BJ (cell line): ENCODE results near the gene MRPS18A. TPM values are rescaled to one million over a fixed set of nuclear protein-coding genes. Genes with fewer than 3 reads are reported as not detected.
A peak's percentile ranks its signal among the peaks of the same experiment; 100 is the strongest.
"Not testable (repeated sequence)": the region's sequence is repeated elsewhere in the genome, so short reads cannot be mapped to it uniquely, and the experiment has no call there.

ENCODE experiments used
- CTCF ChIA-PET: fragments of 350-600 bp; formaldehyde crosslinking; extraction: SDS; loops from one replicate; lab custom pipeline; 2021; ENCODE audit warnings: antibody characterized with exemption, inconsistent platforms; lab: Yijun Ruan, JAX
- POLR2A ChIA-PET: fragments of 300-600 bp; sonication (Branson Sonifier 250); formaldehyde crosslinking; extraction: SDS; loops from one replicate; lab custom pipeline; 2021; ENCODE audit warnings: antibody characterized with exemption; lab: Charles Lee
- DNase-seq: peaks from one replicate; pipeline ENCODE4 v3.0.0-alpha.2; 2011; ENCODE audit warnings: low read depth
- H3K27me3 ChIP-seq: 2 replicates; pipeline ENCODE4 v1.6.0; 2011; ENCODE audit warnings: low read length; ENCODE audit not compliant: control insufficient read depth, insufficient read depth
- H3K36me3 ChIP-seq: 2 replicates; pipeline ENCODE4 v1.5.1; 2011; ENCODE audit warnings: low read length; ENCODE audit not compliant: control insufficient read depth, insufficient read depth
- H3K4me3 ChIP-seq: 2 replicates; pipeline ENCODE4 v1.5.1; 2011; ENCODE audit warnings: low read depth, mild to moderate bottlenecking, control low read depth, low read length
- CTCF ChIP-seq: IDR thresholded peaks from 2 replicates; pipeline ENCODE4 v1.5.1; 2011; ENCODE audit warnings: low read depth, mild to moderate bottlenecking, control low read depth, inconsistent platforms, low read length, moderate library complexity; ENCODE audit not compliant: insufficient read depth
- polyA plus RNA-seq: library from polyadenylated mRNA; depleted of rRNA; stranded (reverse); fragments of >200 nt; gene quantifications from 2 replicates; pipeline ENCODE4 v1.2.3, GENCODE V29; 2011

MRPS18A gene
- polyA plus RNA-seq, 1 experiment: 75.0 TPM

- DNase-seq: no peak
- H3K27me3 ChIP-seq: no peaks in the 10 kb centered on the region
- no peak overlapping the region for H3K4me3 ChIP-seq
- H3K36me3 ChIP-seq: peaks cover 16% of the 10 kb centered on the region
- TF ChIP-seq CTCF: peak; percentile 72
- CTCF ChIA-PET: interaction anchor here (0.8 to 8.8 kb wide), 26 partner anchors 12 to 417 kb away, joined by 3 to 120 read pairs (median 7); partner anchors contain the start of genes MRPS18A, RSPH9 and VEGFA
- POLR2A ChIA-PET: no interaction called here
Measured at GRCh38 chr6:43668151-43669028, 19.2 kb downstream of the MRPS18A start.

- DNase-seq: no peak
- Histone ChIP-seq H3K4me3 (no peak overlapping the region), H3K27me3 (no peaks in the 10 kb centered on the region), H3K36me3 (peaks cover 11% of the 10 kb centered on the region)
- ChIA-PET CTCF (interaction anchor here (0.6 to 8.8 kb wide), 39 partner anchors 8 to 418 kb away, joined by 3 to 120 read pairs (median 5); partner anchors contain the start of genes GTPBP2, MRPS18A, RSPH9 and VEGFA), POLR2A (no interaction called here)
- TF ChIP-seq CTCF: peak; percentile 98
Measured at GRCh38 chr6:43667245-43668150, 20.1 kb downstream of the MRPS18A start.

GRCh38 chr6:43666196-43666920 lies 21.2 kb downstream of the MRPS18A start:
- no peak for TF ChIP-seq CTCF
- ChIA-PET POLR2A (no interaction called here), CTCF (interaction anchor here (0.7 to 8.8 kb wide), 25 partner anchors 10 to 419 kb away, joined by 3 to 120 read pairs (median 7); partner anchors contain the start of genes GTPBP2, RSPH9 and VEGFA)

GRCh38 chr6:43665376-43665775 lies 22.2 kb downstream of the MRPS18A start:
- TF ChIP-seq CTCF: no peak
- ChIA-PET POLR2A (no interaction called here), CTCF (interaction anchor here (1.1 to 8.8 kb wide), 14 partner anchors 9 to 421 kb away, joined by 3 to 120 read pairs (median 8); partner anchors contain the start of genes GTPBP2, RSPH9 and VEGFA)
- no peak overlapping the region for H3K4me3 ChIP-seq
- DNase-seq: no peak
- H3K27me3 ChIP-seq: no peaks in the 10 kb centered on the region
- no peaks in the 10 kb centered on the region for H3K36me3 ChIP-seq

More at GRCh38 chr6:43666196-43666920, 21.2 kb downstream of the MRPS18A start:
- Histone ChIP-seq H3K4me3 (no peak overlapping the region), H3K36me3 (peaks cover 4% of the 10 kb centered on the region), H3K27me3 (no peaks in the 10 kb centered on the region)
- DNase-seq: no peak

GRCh38 chr6:43662948-43663347 lies 24.6 kb downstream of the MRPS18A start:
- CTCF ChIA-PET: interaction anchor here (0.6 to 2.9 kb wide), 3 partner anchors 99 to 416 kb away, joined by 3 to 11 read pairs (median 3); partner anchors contain the start of gene VEGFA
- H3K27me3 ChIP-seq, H3K36me3 ChIP-seq, DNase-seq, H3K4me3 ChIP-seq, POLR2A ChIA-PET: not testable (repeated sequence)
